ENCODE data around the gene COL4A2. TPM values are rescaled to one million over a fixed set of nuclear protein-coding genes. Genes with fewer than 3 reads are reported as not detected.
A peak's percentile ranks its signal among the peaks of the same experiment; 100 is the strongest.

The COL4A2 gene
- total RNA-seq = 100 to 1,000 TPM in 2 of 4 donors, 10 to 100 TPM in 2; 75.1 to 322 (median 115) TPM

DNA sequence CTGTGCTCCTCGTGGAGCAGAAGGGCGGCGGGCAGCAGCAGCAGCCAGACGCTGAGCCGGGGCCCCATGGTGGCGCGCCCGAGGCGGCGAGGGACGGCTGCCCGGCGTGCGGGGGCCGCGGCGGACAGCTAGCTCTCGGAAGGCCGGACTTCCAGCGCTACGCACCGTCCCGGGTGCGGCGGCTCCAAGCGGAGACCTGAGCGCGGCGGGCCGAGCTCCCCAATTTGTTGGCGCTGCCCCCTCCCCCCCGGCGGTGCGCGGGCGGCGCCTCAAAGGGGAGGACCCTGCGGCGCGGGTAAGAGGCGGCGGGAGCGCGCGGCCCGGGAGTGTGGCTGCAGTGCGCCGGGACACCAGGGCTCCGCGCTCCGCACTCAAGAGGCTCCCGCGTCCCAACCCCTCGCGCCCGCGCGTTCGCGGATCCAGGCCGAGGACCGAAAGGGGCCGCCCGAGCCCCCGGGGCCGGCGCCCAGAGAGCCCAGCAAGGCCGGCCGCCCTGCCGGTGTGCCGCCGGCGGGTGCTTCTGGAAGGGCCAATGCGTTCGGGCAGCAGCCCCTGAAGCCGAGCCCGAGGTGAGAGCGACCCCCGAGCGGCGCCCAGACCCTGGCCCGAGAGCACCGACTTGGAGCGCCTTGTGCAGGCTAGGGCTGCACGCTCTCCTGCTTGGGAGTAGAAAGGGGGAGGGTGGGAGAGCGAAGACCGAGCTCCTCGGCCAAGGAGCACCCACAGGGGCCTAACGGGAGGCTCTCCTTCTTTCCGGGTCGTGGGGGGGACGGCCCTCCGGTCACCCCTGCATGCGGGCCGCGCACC, at the start of gene COL4A2, which contains the start of gene COL4A1:
COL4A2 (plus strand) TSS at position 325 of the 807 bp plus-strand sequence. CDS start 620 bp downstream, outside the sequence.
COL4A1 (minus strand) TSS at position 198 of the 807 bp plus-strand sequence; CDS start at position 68, 130 bp downstream.
- Histone ChIP-seq H3K4me1 (peaks cover 0 to 39% (median 28%) of the 10 kb centered on the region in 4 donors), H3K9me3 (no peaks in the 10 kb centered on the region)

DNA sequence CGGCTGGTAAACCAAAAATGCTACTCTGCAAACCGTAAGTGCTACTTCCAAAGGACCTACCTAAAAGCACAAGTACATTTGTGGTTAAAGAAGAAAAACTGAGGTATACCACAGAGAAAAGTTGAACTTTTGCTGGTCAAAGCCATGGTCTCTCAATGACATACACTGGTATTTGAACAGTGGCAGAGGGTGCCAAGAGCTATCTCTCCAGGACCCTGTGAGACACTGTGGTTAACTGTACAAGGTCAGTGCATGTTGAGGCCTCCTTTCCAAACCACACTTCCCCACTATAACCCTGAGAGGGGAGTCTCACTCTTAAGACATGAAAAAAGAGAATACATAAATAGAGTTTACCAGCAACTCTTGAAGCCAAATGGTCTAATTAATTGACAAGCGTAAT, 49.7 kb upstream of the COL4A2 start:
- Histone ChIP-seq H3K36me3 (no peaks in the 10 kb centered on the region), H3K4me1 (peaks cover 6 to 37% (median 14%) of the 10 kb centered on the region in 4 donors), H3K9me3 (no peaks in the 10 kb centered on the region), H3K27ac (peak overlapping the region; percentile 40 to 69 (median 67)), H3K4me3 (no peak overlapping the region), H3K27me3 (no peaks in the 10 kb centered on the region)
- in situ Hi-C loops (cut with MboI; ENCODE audit: low pct_ligation_motif_present in 1 of 4, low pct_unique_long_range_greater_than_20kb in 1 of 4, low sequenced_read_pairs in 3 of 4) (no loop called here), intact Hi-C loops (cut with DNase I; ENCODE audit: low total_unique reads) (no loop called here)
- 70 to 84% methylated on average over 3 of the region's 3 CpGs for WGBS, 2 donors (ENCODE audit: low coverage in 1 of 2)
- no peak for DNase-seq
- TF ChIP-seq EP300 (IDR thresholded peaks at IDR 0.05; ENCODE audit: low read depth) = no peak
- TF ChIP-seq POLR2A (IDR thresholded peaks at IDR 0.05) = no peak
- no peak for TF ChIP-seq POLR2AphosphoS5 (IDR thresholded peaks at IDR 0.05)
- TF ChIP-seq, protein P1, sequence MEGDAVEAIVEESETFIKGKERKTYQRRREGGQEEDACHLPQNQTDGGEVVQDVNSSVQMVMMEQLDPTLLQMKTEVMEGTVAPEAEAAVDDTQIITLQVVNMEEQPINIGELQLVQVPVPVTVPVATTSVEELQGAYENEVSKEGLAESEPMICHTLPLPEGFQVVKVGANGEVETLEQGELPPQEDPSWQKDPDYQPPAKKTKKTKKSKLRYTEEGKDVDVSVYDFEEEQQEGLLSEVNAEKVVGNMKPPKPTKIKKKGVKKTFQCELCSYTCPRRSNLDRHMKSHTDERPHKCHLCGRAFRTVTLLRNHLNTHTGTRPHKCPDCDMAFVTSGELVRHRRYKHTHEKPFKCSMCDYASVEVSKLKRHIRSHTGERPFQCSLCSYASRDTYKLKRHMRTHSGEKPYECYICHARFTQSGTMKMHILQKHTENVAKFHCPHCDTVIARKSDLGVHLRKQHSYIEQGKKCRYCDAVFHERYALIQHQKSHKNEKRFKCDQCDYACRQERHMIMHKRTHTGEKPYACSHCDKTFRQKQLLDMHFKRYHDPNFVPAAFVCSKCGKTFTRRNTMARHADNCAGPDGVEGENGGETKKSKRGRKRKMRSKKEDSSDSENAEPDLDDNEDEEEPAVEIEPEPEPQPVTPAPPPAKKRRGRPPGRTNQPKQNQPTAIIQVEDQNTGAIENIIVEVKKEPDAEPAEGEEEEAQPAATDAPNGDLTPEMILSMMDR (IDR thresholded peaks at IDR 0.05) = no peak

More for the DNA sequence above, at the start of gene COL4A2, which contains the start of gene COL4A1:
- 0 to 11% methylated on average over 10 to 68 of the region's 96 CpGs for WGBS, 2 donors (ENCODE audit: low coverage in 1 of 2)
- TF ChIP-seq EP300 (IDR thresholded peaks at IDR 0.05; ENCODE audit: low read depth) (no peak), POLR2AphosphoS5 (IDR thresholded peaks at IDR 0.05) (peak; percentile 85 to 94 (median 93)), POLR2A (IDR thresholded peaks at IDR 0.05) (peak; percentile 69)
- TF ChIP-seq, protein P1 (IDR thresholded peaks at IDR 0.05) = no peak
- intact Hi-C loops (cut with DNase I; ENCODE audit: low total_unique reads) = loop anchor here (5.0 to 10.0 kb wide), 3 partner anchors 35 to 108 kb away; no protein-coding TSS in a partner anchor
- peaks cover 37% of the 10 kb centered on the region for H3K27me3 ChIP-seq
- peak within 1 kb of the TSS; percentile 88 to 98 (median 94) for H3K27ac ChIP-seq
- no peaks in the 10 kb centered on the region for H3K36me3 ChIP-seq
- peak; percentile 61 for DNase-seq
- peak within 1 kb of the TSS; percentile 58 to 88 (median 74) for H3K4me3 ChIP-seq
- in situ Hi-C loops (cut with MboI; ENCODE audit: low pct_ligation_motif_present in 1 of 4, low pct_unique_long_range_greater_than_20kb in 1 of 4, low sequenced_read_pairs in 3 of 4) = no loop called here

DNA sequence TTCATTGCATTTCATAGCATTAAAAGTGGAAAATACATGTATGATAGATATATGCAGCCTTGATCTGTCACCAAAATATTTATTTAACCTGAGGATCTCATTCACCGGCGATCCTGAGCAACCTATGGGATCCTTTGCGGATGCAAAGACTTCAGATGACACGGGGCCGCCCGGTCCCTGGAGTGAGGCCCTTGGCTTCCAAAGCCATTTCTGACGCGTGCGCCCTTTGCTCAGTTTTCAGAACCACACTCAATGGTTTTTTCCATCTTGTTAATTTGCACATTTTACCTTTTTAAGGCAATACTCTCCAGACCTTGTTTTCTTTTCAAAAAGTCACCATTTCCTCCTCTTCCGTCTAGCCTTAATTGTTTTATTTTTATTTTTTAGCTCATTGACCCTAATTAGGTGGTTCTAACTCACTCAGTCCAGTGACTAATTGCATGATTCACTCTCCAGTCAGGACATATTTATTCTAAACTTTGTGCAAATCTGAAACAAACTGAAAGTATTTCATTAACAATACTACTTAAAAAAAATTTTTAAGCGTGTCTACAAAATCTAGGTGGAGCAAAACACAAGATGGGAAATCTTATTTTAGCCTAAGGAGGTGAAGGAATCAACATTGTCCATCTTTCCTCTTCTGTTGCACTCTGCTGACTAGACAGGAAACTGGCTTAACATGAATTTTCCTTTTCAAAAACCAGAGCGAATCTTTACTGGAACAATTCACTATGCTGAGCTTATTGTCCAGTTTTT, 48.0 kb upstream of the COL4A2 start:
- H3K27ac ChIP-seq = peak overlapping the region; percentile 25 to 69 (median 42)
- 76 to 81% methylated on average over 9 to 12 of the region's 12 CpGs for WGBS, 2 donors (ENCODE audit: low coverage in 1 of 2)
- intact Hi-C loops (cut with DNase I; ENCODE audit: low total_unique reads) (no loop called here), in situ Hi-C loops (cut with MboI; ENCODE audit: low pct_ligation_motif_present in 1 of 4, low pct_unique_long_range_greater_than_20kb in 1 of 4, low sequenced_read_pairs in 3 of 4) (no loop called here)
- H3K4me3 ChIP-seq = no peak overlapping the region
- TF ChIP-seq POLR2A (IDR thresholded peaks at IDR 0.05) = no peak
- TF ChIP-seq POLR2AphosphoS5 (IDR thresholded peaks at IDR 0.05) = no peak
- TF ChIP-seq EP300 (IDR thresholded peaks at IDR 0.05; ENCODE audit: low read depth) = no peak
- TF ChIP-seq, protein P1 (IDR thresholded peaks at IDR 0.05) = no peak
- no peak for DNase-seq
- no peaks in the 10 kb centered on the region for H3K36me3 ChIP-seq
- H3K9me3 ChIP-seq = no peaks in the 10 kb centered on the region
- peaks cover 17 to 50% (median 27%) of the 10 kb centered on the region in 4 donors for H3K4me1 ChIP-seq
- no peaks in the 10 kb centered on the region for H3K27me3 ChIP-seq

DNA sequence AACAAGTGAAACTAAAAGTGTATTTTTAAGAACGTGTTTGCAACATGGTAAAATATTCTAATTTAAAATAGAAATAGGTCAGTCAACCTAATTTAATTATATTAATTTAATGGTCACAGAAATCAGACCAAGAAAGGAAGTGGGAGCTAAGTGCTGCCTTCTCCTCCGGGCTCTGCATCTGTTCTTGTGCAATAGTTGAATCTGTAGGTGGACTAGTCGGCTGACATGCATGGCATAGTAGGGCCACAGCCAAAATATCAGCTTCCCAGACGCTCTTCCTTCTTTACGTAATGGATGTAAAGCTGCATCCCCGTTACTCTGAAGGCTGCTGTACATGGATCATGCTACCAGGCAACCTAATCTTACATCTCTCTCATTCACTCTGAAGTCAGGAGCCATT, 47.4 kb upstream of the COL4A2 start:
- TF ChIP-seq, protein P1 (IDR thresholded peaks at IDR 0.05) = no peak
- TF ChIP-seq POLR2AphosphoS5 (IDR thresholded peaks at IDR 0.05) = no peak
- TF ChIP-seq POLR2A (IDR thresholded peaks at IDR 0.05) = no peak
- no peak for TF ChIP-seq EP300 (IDR thresholded peaks at IDR 0.05; ENCODE audit: low read depth)
- in situ Hi-C loops (cut with MboI; ENCODE audit: low pct_ligation_motif_present in 1 of 4, low pct_unique_long_range_greater_than_20kb in 1 of 4, low sequenced_read_pairs in 3 of 4) = no loop called here
- peak overlapping the region; percentile 25 to 69 (median 42) for H3K27ac ChIP-seq
- H3K9me3 ChIP-seq = no peaks in the 10 kb centered on the region
- H3K4me3 ChIP-seq = no peak overlapping the region
- H3K4me1 ChIP-seq = peaks cover 19 to 54% (median 33%) of the 10 kb centered on the region in 4 donors
- intact Hi-C loops (cut with DNase I; ENCODE audit: low total_unique reads) = no loop called here
- DNase-seq = no peak
- 71 to 82% methylated on average over 6 of the region's 6 CpGs for WGBS, 2 donors (ENCODE audit: low coverage in 1 of 2)
- H3K27me3 ChIP-seq = no peaks in the 10 kb centered on the region
- H3K36me3 ChIP-seq = no peaks in the 10 kb centered on the region

All from transverse colon (tissue), 4 donors.